ENCODE measurements around the gene FERMT1.
"Not testable (repeated sequence)": the region's sequence is repeated elsewhere in the genome, so short reads cannot be mapped to it uniquely, and the experiment has no call there.

The FERMT1 gene

GRCh38 chr20:6115221-6115895 is 7.5 kb downstream of the FERMT1 start:
- DNase-seq, result no peak

- DNase-seq, result no peak
These were observed 8.1 kb downstream of the FERMT1 start for GRCh38 chr20:6114696-6115095.

- no peak for DNase-seq
These were observed 8.9 kb downstream of the FERMT1 start for GRCh38 chr20:6113951-6114350.

- DNase-seq, result not testable (repeated sequence)
These were observed 9.9 kb downstream of the FERMT1 start for GRCh38 chr20:6112965-6113364.

GRCh38 chr20:6108330-6108729 is 14.5 kb downstream of the FERMT1 start:
- no peak for DNase-seq

- no peak for DNase-seq
These were observed 18.2 kb downstream of the FERMT1 start for GRCh38 chr20:6104493-6105188.

GRCh38 chr20:6103301-6103700 is 19.5 kb downstream of the FERMT1 start:
- no peak for DNase-seq

GRCh38 chr20:6101346-6101745 is 21.5 kb downstream of the FERMT1 start:
- DNase-seq, result no peak

- no peak for DNase-seq
These were observed 22.6 kb downstream of the FERMT1 start for GRCh38 chr20:6100246-6100645.

GRCh38 chr20:6099819-6100218 is 23.0 kb downstream of the FERMT1 start:
- no peak for DNase-seq

- no peak for DNase-seq
These were observed 27.4 kb downstream of the FERMT1 start for GRCh38 chr20:6095409-6095808.

- no peak for DNase-seq
These were observed 28.3 kb downstream of the FERMT1 start for GRCh38 chr20:6094565-6094964.

GRCh38 chr20:6094063-6094462 is 28.8 kb downstream of the FERMT1 start:
- DNase-seq, result no peak

GRCh38 chr20:6091661-6092060 is 31.2 kb downstream of the FERMT1 start:
- no peak for DNase-seq

- no peak for DNase-seq
These were observed 36.0 kb downstream of the FERMT1 start for GRCh38 chr20:6086868-6087267.

- DNase-seq, result no peak
These were observed 38.9 kb downstream of the FERMT1 start for GRCh38 chr20:6083926-6084325.

GRCh38 chr20:6081236-6081635 is 41.6 kb downstream of the FERMT1 start:
- DNase-seq, result no peak

- DNase-seq, result no peak
These were observed 43.8 kb downstream of the FERMT1 start for GRCh38 chr20:6079016-6079415.

GRCh38 chr20:6075428-6076219 is 47.2 kb downstream of the FERMT1 start:
- DNase-seq, result no peak

- no peak for DNase-seq
These were observed 48.0 kb downstream of the FERMT1 start for GRCh38 chr20:6074784-6075183.

GRCh38 chr20:6074145-6074561 is 48.7 kb downstream of the FERMT1 start:
- no peak for DNase-seq

- DNase-seq, result no peak
These were observed 51.8 kb downstream of the FERMT1 start for GRCh38 chr20:6070829-6071695.

- no peak for DNase-seq
These were observed 53.2 kb downstream of the FERMT1 start for GRCh38 chr20:6069669-6070068.

All from CD4-positive, alpha-beta T cell treated with Interferon gamma for 1 hour (primary cell).